Activated CD8-positive, alpha-beta memory T cell treated with anti-CD3 and anti-CD28 coated beads, Interleukin-2, amount 50 U/mL, for 24 hours (primary cell): Measurements from ENCODE around the gene NAGA.
A peak's percentile ranks its signal among the peaks of the same experiment; 100 is the strongest.
"Not testable (repeated sequence)": the region's sequence is repeated elsewhere in the genome, so short reads cannot be mapped to it uniquely, and the experiment has no call there.

Experiments used
- DNase-seq: peaks from one replicate; pipeline ENCODE4 v3.0.0-alpha.2; 2020; ENCODE audit errors: extremely low read depth

The NAGA gene

DNA sequence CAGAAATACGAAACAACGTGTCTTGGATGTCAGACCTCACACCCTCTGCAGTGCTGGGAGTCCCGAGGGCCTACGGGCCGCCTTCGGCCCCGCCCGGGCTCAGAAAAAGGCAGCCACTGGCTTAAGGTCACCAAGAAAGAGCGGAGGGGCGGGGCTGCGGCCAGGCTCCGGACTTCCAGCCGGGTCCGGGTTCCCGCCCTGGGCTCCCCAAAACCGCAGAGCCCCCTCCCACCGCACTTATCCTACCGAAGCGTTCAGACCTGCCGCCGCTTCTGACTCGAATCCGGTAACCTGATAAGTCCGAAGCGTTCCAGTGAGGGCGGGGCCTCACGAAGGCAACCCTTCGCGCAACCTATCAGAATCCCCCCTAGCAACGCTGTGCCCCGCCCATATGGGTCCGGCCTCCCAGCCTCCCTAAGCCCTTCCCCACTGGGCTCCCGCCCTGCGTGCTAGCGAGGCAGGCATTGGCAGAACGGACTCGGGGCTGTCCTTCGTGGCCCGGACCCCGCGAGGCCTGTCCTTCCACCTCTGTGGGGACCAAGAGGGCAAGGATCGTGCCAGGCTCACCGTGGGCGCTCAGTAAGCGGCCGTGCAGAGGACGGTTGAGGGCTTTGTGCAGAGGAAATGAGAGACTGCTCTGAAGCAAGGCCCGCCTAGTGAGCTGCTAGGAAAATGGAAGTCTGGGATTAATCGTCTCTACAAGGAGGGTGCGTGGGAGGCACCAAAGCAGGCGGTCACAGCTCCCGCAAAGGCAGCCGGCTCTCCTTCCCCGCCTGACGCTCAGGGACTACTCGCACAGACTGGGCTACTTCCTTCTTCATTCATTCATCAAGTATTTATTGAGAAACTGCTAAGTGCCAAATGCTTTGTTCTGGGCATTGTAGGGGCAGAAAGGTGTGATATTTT lies at the start of gene NAGA:
NAGA (minus strand) TSS at position 296 of the 906 bp plus-strand sequence. CDS start 515 bp downstream, outside the sequence.
- peak; percentile 87 for DNase-seq

DNA sequence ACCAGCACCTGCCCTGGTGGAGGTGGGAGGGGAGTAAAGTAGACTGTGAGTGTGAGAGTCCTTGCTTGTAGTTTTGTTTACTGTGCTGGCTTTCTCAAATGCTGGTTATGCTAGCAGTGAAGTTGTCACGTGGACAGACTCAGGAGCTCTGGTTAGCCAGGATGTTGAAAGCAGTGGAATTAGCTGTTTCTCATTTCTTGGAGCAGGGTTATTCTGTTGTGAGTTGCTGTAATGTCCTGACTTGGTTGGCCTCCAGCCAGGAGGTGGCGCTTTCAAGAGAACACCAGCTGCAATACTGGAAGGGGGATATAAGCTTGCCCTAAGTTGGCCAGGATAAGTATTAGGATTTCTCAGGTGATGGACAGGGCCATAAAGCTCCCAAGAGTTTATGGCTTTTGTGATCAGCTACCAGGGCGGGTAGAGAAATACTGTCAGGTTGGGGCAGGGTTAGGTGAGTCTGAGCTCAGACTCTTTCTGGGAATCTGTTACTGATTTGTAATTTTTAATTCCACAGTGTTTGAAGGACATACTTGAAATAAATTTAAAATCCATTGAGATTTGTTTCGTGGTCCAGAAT lies 46.3 kb upstream of the NAGA start:
- no peak for DNase-seq

DNA sequence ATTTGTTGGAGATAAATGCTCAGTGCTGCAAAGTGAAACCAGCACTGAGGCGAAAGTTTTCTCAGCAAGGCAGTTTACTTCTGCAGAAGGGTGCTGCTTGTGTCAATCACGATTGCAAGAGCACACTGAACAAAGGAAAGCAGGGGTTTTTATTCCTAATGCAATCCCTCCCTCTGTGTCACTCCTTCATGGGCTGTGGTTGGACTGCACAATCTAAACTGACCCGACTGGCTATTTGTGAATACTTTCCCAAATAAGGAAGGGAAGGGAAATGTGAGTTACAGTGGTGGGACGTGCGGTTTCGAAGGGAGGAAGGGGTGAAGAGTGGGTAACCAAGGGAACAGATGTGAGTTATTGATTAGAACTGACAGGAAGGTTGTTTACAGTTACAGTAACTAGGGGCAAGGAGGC lies 44.8 kb upstream of the NAGA start:
- not testable (repeated sequence) for DNase-seq

DNA sequence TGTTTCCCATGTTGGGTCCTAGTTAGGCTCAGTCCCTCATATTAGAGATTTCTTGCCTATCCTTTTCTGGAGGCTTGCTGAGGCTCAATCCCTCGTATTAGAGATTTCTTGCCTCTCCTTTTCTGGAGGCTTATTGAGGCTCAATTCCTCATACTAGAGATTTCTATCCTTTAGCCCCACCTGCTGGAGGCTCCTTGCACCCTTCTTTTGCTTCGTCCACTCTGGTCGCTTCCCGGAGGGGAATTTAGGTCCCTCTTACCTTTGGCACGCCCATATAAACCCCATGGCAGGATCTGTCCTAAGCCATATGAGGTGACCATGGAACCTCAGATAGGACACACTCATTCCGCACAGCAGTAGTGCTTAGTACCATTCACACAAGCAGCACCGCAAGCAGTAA lies 44.1 kb upstream of the NAGA start:
- DNase-seq = no peak

DNA sequence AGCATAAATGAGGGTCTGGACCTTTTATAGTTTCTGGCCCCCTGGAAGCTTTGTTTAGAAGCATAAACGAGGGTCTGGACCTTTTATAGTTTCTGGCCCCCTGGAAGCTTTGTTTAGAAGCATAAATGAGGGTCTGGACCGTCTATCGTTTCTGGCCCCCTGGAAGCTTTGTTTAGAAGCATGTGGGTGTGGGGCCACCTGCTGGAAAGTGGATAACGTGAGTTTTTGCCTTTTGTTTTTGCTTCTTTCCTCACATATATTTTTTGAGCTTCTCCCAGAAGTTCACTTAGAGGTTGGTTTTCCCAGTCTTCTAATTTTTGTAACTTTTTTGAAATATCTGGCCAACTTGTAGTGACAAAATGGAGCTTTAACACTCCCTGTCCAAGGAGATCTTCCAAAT lies 42.2 kb upstream of the NAGA start:
- not testable (repeated sequence) for DNase-seq

DNA sequence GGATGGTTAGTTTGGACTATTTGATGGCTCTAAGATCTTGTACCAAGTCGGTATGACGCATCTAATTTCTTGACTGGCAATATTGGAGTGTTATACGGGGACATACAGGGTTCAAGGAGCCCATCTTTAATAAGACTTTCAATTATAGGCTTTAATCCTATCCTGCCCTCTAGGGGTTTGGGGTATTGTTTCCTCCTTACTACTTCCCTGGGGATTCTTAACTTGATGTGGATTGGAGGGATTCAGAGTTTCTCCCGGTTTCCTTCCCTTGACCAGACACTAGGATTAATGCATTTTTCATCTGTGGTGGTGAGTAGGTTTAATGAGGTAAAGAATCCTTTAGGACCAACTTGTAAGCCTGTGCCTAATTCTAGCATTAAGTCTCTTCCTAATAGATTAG lies 41.2 kb upstream of the NAGA start:
- DNase-seq = no peak

DNA sequence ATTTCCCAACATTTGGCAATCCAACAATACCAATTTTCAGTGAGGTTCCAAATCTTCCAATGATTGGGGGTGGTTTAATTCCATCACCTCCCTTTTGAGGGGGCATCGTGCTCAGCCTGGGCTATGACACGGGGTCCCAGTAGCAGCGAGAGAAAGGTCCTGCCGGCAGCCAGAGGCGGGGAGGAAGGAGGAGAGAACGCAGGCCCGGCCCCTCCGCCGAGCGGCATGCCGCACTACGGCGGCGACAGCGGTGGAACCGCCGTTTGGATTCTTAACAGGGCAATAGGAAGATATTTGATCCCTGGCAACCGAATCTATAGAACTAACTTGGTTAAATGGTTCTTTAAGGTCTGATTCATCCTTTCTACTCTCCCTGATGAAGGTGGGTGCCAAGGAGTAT lies 38.2 kb upstream of the NAGA start:
- DNase-seq = no peak

DNA sequence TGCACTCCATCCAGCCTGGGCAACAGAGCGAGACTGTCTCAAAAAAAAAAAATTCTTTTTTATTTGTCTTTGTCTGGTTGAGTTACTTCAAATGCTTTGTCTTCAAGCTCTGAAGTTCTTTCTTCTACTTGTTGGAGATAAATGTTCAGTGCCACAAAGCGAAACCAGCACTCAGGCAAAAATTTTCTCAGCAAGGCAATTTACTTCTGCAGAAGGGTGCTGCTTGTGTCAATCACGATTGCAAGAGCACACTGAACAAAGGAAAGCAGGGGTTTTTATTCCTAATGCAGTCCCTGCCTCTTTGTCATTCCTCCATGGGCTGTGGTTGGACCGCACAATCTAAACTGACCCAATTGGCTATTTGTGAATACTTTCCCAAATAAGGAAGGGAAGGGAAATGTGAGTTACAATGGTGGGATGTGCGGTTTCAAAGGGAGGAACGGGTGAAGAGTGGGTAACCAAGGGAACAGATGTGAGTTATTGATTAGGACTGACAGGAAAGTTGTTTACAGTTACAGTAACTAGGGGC lies 33.8 kb upstream of the NAGA start:
- not testable (repeated sequence) for DNase-seq

DNA sequence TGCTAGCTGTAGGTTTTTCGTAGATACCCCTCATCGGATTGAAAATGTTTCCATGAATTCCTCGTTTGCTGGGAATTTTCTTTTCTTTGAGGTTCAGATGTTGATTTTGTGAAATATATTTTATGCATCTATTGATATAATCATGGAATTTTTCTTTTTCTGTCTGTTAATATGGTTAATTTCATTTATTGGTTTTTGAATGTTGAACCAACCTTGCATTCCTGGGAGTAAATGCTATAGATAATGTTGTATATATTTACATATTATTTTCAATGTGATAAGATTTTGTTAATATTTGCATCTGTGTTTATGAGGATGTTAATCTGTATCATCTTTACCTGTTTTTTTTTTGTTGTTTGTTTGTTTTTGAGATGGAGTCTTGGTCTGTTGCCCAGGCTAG lies 30.6 kb upstream of the NAGA start:
- no peak for DNase-seq

DNA sequence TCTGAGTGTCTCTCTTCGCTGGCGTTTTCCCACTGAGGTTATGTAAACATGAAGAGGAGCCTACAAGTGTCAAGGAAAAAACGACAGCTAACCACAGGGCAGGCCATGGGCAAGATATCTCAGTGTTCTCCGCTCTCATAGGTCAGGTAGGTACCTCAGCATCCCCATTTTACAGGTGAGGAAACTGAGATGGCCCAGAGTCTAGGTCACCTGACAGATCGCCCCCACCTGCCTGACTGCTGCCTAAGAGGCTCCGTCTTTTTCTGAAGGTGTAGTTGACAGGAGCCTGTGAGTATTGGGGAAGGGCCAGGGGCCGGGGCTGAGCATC lies 20.8 kb upstream of the NAGA start:
- no peak for DNase-seq

DNA sequence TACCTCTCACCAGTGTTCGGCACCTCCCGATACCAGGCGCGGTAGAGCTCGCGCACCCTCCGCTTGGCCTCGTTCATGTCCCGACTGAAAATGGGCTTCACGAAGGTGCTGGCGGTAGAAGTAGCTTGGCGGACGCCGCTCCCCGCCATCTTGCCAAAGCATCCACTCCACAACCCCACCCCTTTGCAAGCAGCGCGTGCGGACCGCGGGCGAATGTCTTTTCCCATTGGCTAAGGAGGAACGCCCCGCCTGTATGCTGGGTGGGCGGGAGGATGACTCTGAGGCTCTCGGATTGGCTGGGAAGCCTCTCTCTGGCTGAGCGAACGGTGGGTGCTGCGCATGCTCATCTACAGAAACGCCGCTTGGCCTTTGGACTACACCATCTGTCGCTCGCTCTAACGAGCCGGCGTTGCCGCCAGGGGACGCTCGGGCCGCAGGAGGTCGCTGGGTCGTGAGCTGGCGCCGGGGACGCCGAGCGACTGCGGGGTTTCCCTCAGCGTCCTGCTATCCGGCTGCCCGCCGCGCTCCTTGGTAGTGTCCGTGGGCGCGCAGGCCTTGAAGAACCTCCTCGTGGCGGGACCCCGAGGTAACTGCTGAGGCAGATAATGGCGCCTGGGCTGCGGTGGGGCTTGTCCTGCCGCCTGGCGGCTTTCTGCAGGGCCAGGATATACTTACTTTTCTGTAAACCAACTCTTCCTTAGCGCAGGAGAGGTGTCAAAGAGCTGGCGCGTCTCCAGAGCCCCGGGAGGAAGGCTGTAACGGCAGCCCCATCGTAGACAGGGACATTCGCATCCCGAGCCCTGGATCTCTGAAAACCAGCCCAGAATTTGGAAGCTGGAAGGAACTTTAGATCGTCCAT lies 20.2 kb upstream of the NAGA start, which contains the start of gene NDUFA6:
NDUFA6 (minus strand) TSS at position 177 of the 859 bp plus-strand sequence; CDS start at position 149, 28 bp downstream.
- peak; percentile 98 for DNase-seq

DNA sequence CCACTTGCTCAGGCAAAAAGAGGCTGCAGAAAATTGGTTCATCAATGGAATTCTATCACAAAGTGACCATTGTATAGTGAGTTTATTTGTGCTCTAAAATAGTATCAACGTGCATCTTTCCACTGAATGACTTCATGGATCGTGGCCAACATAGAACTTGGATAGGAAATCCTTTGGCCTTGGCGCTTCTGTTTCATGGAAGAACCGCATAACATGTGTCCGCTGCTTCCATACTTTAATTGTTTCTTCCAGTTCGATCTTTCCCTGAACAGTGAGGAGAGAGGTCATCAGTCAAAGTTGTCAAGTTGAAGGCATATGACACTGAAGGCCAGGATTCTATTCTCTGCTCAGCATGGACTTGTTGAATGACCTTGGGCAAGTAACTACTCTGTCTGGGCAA lies 15.4 kb upstream of the NAGA start:
- DNase-seq = no peak

DNA sequence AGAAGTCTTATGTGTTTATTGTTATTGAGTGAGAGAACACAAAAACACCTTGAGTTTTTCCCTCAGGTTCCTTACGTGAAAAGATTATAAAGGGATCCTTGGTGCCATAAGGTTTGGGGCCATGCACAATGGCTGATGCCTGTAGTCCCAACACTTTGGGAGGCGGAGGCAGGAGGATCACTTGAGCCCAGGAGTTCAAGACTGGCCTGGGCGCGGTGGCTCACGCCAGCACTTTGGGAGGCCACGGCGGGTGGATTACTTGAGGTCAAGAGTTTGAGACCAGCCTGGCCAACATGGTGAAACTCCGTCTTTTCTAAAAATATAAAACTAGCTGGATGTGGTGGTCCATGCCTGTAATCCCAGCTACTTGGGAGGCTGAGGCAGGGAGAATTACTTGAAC lies 14.3 kb upstream of the NAGA start:
- DNase-seq = no peak

DNA sequence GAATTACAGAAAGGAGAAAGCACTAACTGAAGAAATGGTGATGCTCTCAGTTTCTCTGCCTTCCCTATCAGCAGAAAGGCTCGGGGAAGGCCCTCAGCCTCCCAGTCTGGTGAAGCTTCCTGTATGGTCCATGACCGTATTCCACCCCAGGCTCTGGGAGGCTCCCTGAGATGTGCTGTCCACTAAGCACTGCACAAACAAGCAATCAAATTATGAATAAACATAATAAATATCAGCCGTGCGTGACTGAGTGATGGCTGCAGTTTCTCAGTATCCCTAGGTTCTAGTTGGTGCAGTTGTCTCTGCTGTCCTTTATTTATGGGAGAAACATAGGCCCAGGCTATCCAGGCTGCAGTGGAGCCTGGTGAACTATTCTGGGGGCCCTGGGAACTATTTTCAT lies 12.5 kb upstream of the NAGA start:
- no peak for DNase-seq

DNA sequence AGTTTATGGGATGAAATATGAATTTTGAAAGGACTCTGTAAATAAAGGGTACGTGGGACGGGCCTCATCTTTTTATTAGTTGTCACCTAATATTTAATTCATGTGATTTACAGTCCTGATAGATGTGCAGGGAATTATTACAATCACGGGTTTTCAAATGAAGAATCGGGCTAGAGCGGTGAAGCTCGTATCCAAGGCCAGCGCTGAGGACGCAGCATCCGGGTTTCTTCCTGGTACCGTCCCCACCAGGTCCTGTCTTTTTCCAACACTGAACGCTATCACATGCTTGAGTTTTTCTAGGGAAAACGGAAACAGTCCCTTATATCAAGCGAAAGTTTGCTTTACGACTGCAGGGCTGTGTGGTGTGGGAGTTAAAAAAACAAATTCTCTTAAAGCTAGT lies 9.7 kb upstream of the NAGA start:
- no peak for DNase-seq

DNA sequence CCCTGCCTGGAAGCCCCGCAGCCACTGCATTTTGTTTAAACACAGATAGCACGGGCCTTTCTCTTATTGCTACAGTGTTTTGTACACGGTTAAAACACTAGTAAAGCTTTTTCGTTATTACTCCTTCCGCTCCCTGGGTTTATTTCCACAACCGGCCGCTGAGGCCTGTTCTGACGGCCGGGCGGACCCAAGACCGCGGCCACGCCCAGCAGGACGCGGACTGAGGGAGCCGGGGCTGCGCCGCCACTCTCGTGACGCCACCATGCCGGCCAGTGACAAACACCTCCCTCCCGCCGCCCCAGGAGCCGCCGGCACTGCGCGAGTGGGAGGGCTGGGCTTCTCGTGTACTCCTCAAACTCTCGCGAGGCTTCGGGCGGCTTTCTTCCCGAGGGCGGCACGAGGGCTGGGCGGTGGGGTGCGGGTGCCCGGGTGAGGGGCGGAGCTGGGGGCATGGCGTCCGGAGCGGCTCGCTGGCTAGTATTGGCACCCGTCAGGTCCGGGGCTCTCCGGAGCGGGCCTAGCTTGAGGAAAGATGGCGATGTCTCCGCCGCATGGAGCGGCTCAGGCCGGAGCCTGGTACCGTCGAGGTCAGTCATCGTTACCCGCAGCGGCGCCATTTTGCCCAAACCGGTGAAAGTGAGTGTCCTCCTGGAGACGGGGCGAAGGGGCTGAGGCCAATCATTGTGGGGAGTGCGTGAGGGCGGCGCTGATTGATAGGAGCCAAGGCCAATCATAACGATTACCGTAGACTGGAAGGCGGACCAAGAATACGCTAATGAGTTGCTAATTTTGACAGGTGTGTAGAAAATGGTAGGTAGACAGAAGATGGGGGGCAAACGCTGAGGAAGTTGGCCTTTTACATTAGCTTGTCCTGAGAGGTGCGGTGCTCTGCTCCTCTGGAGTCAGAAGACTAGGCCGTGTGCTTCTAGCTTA lies 9.0 kb upstream of the NAGA start, which contains the start of gene SMDT1:
SMDT1 (plus strand) TSS at position 382 of the 933 bp plus-strand sequence; CDS start at position 451, 69 bp downstream.
- peak; percentile 95 for DNase-seq

DNA sequence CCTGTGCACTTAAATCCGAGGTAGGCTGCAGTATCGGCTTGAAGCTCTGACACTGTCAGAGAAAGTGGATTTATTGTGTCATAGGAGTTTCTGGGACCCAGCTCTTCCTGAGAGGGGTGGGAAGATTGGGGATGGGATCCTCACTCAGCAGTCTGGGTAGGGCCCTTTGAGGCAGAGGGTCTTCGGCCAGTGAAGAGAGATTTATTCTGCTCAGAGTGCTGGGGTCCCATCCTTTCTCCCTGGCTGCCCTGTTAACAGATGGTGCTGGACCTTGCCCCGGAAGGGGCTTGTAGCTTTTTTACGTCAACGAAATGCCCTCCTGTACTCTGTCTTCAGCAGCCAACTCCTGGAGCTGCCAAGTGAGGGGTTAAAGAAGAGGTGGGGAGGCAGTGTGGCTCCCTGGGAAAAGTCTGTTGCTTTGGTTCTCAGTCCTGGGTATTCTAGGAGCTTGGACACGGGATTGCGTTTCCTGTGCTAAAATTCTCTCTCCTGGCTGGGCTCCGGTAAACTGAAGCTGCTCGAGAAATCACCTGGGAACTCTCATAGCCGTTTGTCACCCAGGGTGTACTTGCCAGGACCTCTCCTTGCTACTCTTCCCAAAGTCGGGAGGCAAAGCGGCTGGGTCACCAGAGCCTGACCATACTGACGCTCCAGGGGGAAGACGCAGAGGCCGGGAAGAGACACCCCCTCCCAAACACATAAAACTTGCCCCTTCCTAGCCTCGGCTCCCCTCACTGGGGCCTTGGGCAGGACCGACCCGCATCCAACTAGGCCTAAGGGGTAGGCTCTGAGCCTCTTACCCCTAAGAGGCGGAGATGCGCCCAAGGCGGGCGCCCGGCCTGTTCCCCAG lies 8.1 kb upstream of the NAGA start:
- no peak for DNase-seq

DNA sequence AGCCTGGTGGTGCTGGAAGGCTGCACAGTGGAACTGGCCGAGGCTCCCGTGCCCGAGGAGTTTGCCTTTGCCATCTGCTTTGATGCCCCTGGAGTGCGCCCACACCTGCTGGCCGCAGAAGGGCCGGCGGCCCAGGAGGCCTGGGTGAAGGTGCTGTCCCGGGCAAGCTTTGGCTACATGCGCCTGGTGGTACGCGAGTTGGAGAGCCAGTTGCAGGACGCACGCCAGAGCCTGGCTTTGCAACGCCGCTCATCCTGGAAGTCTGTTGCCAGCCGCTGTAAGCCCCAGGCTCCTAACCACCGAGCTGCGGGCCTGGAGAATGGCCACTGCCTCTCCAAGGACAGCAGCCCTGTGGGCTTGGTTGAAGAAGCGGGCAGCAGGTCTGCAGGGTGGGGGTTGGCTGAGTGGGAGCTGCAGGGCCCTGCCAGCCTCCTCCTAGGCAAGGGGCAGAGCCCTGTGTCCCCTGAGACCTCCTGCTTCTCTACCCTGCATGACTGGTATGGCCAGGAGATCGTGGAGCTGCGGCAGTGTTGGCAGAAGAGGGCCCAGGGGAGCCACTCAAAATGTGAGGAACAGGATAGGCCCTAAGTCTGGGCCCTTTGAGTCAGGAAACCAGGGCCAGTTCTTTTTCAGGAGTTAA lies 7.0 kb upstream of the NAGA start:
- no peak for DNase-seq

DNA sequence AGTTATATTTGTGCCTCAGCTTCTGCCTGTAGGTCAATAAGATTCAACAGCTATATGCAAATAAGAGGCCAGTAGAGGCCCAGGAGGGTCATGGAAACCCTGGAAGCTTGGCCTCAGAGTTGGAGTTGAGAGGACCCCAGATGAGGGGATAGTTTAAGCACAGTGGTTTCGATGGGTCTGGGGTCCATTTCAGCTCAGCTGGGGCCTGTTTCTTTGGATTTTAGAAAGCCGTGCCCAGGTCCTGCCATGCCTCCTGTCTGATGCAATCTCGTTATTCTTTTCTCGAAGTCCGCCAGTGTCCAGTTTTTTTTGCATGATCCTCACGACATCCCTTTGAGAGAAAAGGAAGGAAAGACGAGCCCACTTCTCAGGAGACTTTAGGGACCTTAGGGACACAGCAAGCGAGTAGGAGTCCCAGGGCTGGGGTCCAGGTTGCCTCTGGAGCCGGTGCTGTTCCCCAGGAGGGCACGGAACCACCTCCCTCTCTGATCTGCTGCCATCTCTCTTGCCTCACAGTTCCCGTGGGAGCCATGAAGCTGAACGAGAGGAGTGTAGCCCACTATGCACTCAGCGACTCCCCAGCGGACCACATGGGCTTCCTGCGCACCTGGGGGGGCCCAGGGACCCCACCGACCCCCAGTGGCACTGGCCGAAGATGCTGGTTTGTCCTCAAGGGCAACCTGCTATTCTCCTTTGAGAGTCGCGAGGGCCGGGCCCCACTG lies 6.3 kb upstream of the NAGA start:
- no peak for DNase-seq
